Liver (tissue), 3 donors: Measurements from ENCODE around the gene TEP1.

Source experiments
- ATF3 ChIP-seq: IDR thresholded peaks from 2 replicates; pipeline ENCODE4 v1.6.1; 2016; ENCODE audit warnings: antibody characterized with exemption
- CTCF ChIP-seq: fragments of 150-350 bp; IDR thresholded peaks from 2 replicates; pipeline ENCODE4 v1.5.1; 2017; ENCODE audit warnings: improper control_type of control experiment, low read depth, low read length; ENCODE audit not compliant: missing input control
- EGR1 ChIP-seq, 2 donors: IDR thresholded peaks; 2 replicates each; pipeline ENCODE4 v1.6.1; 2016 to 2018; ENCODE audit warnings: antibody characterized with exemption in 2 of 2, low read depth in 2 of 2
- FOXA2 ChIP-seq: IDR thresholded peaks from 2 replicates; pipeline ENCODE4 v1.6.1; 2016; ENCODE audit warnings: antibody characterized with exemption
- GABPA ChIP-seq, 2 donors: IDR thresholded peaks in 1 of 2; conservative IDR thresholded peaks in 1 of 2; 2 replicates each; pipeline ENCODE4 v1.6.1; 2016; ENCODE audit warnings: antibody characterized with exemption in 2 of 2, mild to moderate bottlenecking in 1 of 2, moderate library complexity in 1 of 2
- MAX ChIP-seq: IDR thresholded peaks from 2 replicates; pipeline ENCODE4 v1.6.1; 2016; ENCODE audit warnings: antibody characterized with exemption
- RAD21 ChIP-seq, 2 donors: IDR thresholded peaks; 2 replicates each; pipeline ENCODE4 v1.6.1; 2016; ENCODE audit warnings: antibody characterized with exemption in 2 of 2, mild to moderate bottlenecking in 2 of 2
- REST ChIP-seq: IDR thresholded peaks from 2 replicates; pipeline ENCODE4 v1.6.1; 2016; ENCODE audit warnings: antibody characterized with exemption, mild to moderate bottlenecking
- TAF1 ChIP-seq: conservative IDR thresholded peaks from 2 replicates; pipeline ENCODE4 v1.6.1; 2016; ENCODE audit warnings: antibody characterized with exemption, mild to moderate bottlenecking
- YY1 ChIP-seq: IDR thresholded peaks from 2 replicates; pipeline ENCODE4 v1.6.1; 2016; ENCODE audit warnings: antibody characterized with exemption, mild to moderate bottlenecking
- donor health status: healthy.
- donor health status: healthy.

- TF ChIP-seq REST (no peak), CTCF (no peak), TAF1 (no peak), EGR1 (IDR thresholded peaks at IDR 0.05; ENCODE audit: low read depth in 2 of 2) (no peak), FOXA2 (no peak), ATF3 (no peak), YY1 (no peak), MAX (no peak), RAD21 (IDR thresholded peaks at IDR 0.05) (no peak), GABPA (IDR thresholded peaks at IDR 0.05 in 1 of 2, conservative IDR thresholded peaks at IDR 0.05 in 1 of 2) (no peak)
These were observed 2.9 kb upstream of the TEP1 start for GRCh38 chr14:20416223-20416622.
